Measurements from ENCODE around the gene POLR1A. TPM values are rescaled to one million over a fixed set of nuclear protein-coding genes. Genes with fewer than 3 reads are reported as not detected.

POLR1A gene
- total RNA-seq, 1 donor from 2014 or later, result 45.2 TPM

DNA sequence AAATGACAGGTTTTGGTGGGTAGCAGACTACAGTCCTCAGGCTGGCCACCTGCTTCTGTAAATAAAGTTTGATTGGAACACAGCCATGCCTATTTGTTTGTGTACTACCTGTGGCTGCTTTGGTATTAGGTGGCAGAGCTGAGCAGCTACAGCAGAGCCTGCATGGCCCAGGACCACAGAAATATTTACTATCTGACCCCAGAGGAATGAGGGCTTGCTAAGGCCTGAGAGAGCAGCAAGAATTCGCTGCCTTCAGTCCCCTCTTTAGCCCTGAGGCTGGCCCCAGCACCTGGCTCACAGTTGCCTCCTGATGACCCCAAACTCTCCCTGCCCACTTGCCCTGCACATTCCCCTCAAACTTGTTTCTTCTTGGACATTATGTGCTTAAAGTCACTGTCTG, 32.5 kb downstream of the POLR1A start:
- FAIRE-seq (no peak), DNase-seq (ENCODE audit: low read depth) (no peak)
- Mint-ChIP-seq H3K27ac (ENCODE audit: unreplicated experiment) (no peak overlapping the region), H3K36me3 (ENCODE audit: low read depth, unreplicated experiment) (peaks cover 34% of the 10 kb centered on the region), H3K4me3 (ENCODE audit: unreplicated experiment) (no peak overlapping the region), H3K4me1 (ENCODE audit: low read depth, unreplicated experiment) (peaks cover 12% of the 10 kb centered on the region), H3K9me3 (ENCODE audit: unreplicated experiment) (no peaks in the 10 kb centered on the region), H3K27me3 (ENCODE audit: low read depth, unreplicated experiment) (no peaks in the 10 kb centered on the region)
- Histone ChIP-seq H3K4me1 (ENCODE audit: insufficient read depth, low read length) (peaks cover 16% of the 10 kb centered on the region), H3K9me3 (ENCODE audit: insufficient read depth, low read depth, low read length) (no peaks in the 10 kb centered on the region), H3K4me3 (ENCODE audit: insufficient read depth, low read depth, low read length) (no peak overlapping the region), H4K20me1 (ENCODE audit: insufficient read depth, low read length) (no peaks in the 10 kb centered on the region), H3K4me2 (ENCODE audit: low read length) (no peak overlapping the region), H3K27ac (ENCODE audit: low read depth, low read length) (no peak overlapping the region), H3K36me3 (ENCODE audit: insufficient read depth, low read length) (peaks cover 34% of the 10 kb centered on the region), H3K79me2 (ENCODE audit: insufficient read depth, low read length) (no peaks in the 10 kb centered on the region), H3K27me3 (ENCODE audit: insufficient read depth, low read length) (no peaks in the 10 kb centered on the region), H2AFZ (ENCODE audit: low read depth, low read length) (no peak overlapping the region), H3K9ac (ENCODE audit: low read length) (no peak overlapping the region)
- TF ChIP-seq, protein P1, sequence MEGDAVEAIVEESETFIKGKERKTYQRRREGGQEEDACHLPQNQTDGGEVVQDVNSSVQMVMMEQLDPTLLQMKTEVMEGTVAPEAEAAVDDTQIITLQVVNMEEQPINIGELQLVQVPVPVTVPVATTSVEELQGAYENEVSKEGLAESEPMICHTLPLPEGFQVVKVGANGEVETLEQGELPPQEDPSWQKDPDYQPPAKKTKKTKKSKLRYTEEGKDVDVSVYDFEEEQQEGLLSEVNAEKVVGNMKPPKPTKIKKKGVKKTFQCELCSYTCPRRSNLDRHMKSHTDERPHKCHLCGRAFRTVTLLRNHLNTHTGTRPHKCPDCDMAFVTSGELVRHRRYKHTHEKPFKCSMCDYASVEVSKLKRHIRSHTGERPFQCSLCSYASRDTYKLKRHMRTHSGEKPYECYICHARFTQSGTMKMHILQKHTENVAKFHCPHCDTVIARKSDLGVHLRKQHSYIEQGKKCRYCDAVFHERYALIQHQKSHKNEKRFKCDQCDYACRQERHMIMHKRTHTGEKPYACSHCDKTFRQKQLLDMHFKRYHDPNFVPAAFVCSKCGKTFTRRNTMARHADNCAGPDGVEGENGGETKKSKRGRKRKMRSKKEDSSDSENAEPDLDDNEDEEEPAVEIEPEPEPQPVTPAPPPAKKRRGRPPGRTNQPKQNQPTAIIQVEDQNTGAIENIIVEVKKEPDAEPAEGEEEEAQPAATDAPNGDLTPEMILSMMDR (IDR thresholded peaks at IDR 0.05; ENCODE audit: insufficient read depth, low read depth, low read length), result no peak
- no peak for TF ChIP-seq EZH2 (IDR thresholded peaks at IDR 0.05; ENCODE audit: insufficient read depth, low read length)

DNA sequence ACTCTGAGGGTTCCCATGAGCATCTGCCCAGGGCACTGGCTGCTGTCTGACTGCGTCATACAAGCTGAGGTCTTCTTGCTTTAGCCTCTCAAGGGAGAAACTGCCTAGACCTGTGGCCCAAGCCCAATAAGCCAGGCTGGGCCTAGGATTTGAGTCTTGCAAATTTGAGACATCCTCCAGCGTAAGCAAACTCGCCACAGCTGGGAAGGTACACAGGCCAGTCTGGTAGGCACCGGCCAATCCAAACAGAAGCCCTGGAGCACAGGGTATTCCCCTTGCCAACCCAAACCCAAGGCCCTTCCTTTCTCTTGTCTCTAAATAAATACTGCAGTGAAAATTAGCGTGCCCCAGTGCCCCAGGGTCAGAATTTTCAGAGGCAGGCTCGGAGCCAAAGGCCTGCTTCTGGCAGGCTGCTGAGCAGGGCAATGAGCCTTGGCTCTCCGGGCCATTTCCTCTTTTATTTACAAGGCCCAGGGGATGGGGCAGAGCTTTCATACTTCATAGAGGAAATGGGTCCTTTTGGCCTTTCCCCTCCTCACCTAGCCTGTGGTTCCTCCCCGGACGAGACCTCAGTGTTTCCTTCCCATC, 33.3 kb downstream of the POLR1A start:
- Mint-ChIP-seq H3K27ac (ENCODE audit: unreplicated experiment) (no peak overlapping the region), H3K27me3 (ENCODE audit: low read depth, unreplicated experiment) (no peaks in the 10 kb centered on the region), H3K9me3 (ENCODE audit: unreplicated experiment) (no peaks in the 10 kb centered on the region), H3K36me3 (ENCODE audit: low read depth, unreplicated experiment) (peaks cover 34% of the 10 kb centered on the region), H3K4me1 (ENCODE audit: low read depth, unreplicated experiment) (peaks cover 16% of the 10 kb centered on the region), H3K4me3 (ENCODE audit: unreplicated experiment) (no peak overlapping the region)
- no peak for FAIRE-seq
- Histone ChIP-seq H3K27me3 (ENCODE audit: insufficient read depth, low read length) (no peaks in the 10 kb centered on the region), H3K4me3 (ENCODE audit: insufficient read depth, low read depth, low read length) (no peak overlapping the region), H3K27ac (ENCODE audit: low read depth, low read length) (no peak overlapping the region), H3K4me1 (ENCODE audit: insufficient read depth, low read length) (peaks cover 20% of the 10 kb centered on the region), H3K36me3 (ENCODE audit: insufficient read depth, low read length) (peaks cover 30% of the 10 kb centered on the region), H3K4me2 (ENCODE audit: low read length) (no peak overlapping the region), H4K20me1 (ENCODE audit: insufficient read depth, low read length) (no peaks in the 10 kb centered on the region), H3K79me2 (ENCODE audit: insufficient read depth, low read length) (no peaks in the 10 kb centered on the region), H3K9me3 (ENCODE audit: insufficient read depth, low read depth, low read length) (no peaks in the 10 kb centered on the region), H2AFZ (ENCODE audit: low read depth, low read length) (no peak overlapping the region), H3K9ac (ENCODE audit: low read length) (no peak overlapping the region)
- TF ChIP-seq EZH2 (IDR thresholded peaks at IDR 0.05; ENCODE audit: insufficient read depth, low read length), result no peak
- TF ChIP-seq, protein P1 (IDR thresholded peaks at IDR 0.05; ENCODE audit: insufficient read depth, low read depth, low read length), result no peak
- DNase-seq (ENCODE audit: low read depth), result peak; percentile 31

DNA sequence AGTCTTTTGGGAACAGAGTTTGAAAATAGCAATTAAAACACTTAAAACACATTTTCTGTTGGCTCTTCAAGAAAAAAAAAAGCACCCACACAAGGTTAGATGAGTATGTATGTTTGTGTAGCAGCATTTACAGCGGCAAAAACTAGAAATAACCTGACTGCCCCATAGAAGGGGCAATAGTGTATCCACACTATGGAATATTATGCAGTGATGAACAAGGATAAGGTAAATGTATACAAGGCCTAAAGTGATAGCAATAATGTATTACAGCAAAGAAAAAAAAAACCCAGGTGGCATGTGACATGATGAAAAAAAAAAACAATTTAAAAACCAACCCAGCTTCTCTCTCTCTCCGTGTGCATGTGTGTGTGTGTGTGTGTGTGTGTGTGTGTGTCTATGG, 34.8 kb downstream of the POLR1A start:
- no peak overlapping the region for H3K4me3 ChIP-seq (ENCODE audit: insufficient read depth, low read depth, low read length)
- no peak overlapping the region for H3K4me3 Mint-ChIP-seq (ENCODE audit: unreplicated experiment)
- H3K4me1 Mint-ChIP-seq (ENCODE audit: low read depth, unreplicated experiment), result peaks cover 16% of the 10 kb centered on the region
- H3K36me3 ChIP-seq (ENCODE audit: insufficient read depth, low read length), result peaks cover 36% of the 10 kb centered on the region
- H3K4me1 ChIP-seq (ENCODE audit: insufficient read depth, low read length), result peaks cover 20% of the 10 kb centered on the region
- H4K20me1 ChIP-seq (ENCODE audit: insufficient read depth, low read length), result no peaks in the 10 kb centered on the region
- H3K9me3 ChIP-seq (ENCODE audit: insufficient read depth, low read depth, low read length), result no peaks in the 10 kb centered on the region
- no peak for FAIRE-seq
- TF ChIP-seq, protein P1 (IDR thresholded peaks at IDR 0.05; ENCODE audit: insufficient read depth, low read depth, low read length), result no peak
- TF ChIP-seq EZH2 (IDR thresholded peaks at IDR 0.05; ENCODE audit: insufficient read depth, low read length), result no peak
- H3K4me2 ChIP-seq (ENCODE audit: low read length), result no peak overlapping the region
- H3K27me3 Mint-ChIP-seq (ENCODE audit: low read depth, unreplicated experiment), result no peaks in the 10 kb centered on the region
- H3K27me3 ChIP-seq (ENCODE audit: insufficient read depth, low read length), result no peaks in the 10 kb centered on the region
- H3K36me3 Mint-ChIP-seq (ENCODE audit: low read depth, unreplicated experiment), result peaks cover 36% of the 10 kb centered on the region
- H3K79me2 ChIP-seq (ENCODE audit: insufficient read depth, low read length), result no peaks in the 10 kb centered on the region
- no peak overlapping the region for H3K27ac ChIP-seq (ENCODE audit: low read depth, low read length)
- no peaks in the 10 kb centered on the region for H3K9me3 Mint-ChIP-seq (ENCODE audit: unreplicated experiment)
- H3K27ac Mint-ChIP-seq (ENCODE audit: unreplicated experiment), result no peak overlapping the region
- no peak overlapping the region for H2AFZ ChIP-seq (ENCODE audit: low read depth, low read length)
- H3K9ac ChIP-seq (ENCODE audit: low read length), result no peak overlapping the region
- no peak for DNase-seq (ENCODE audit: low read depth)
